ENCODE results near the gene NGRN.

Gene NGRN

GRCh38 chr15:90264671-90265070 is 801 bp upstream of the NGRN start:
- Histone ChIP-seq H2AFZ (peak overlapping the region; percentile 96), H3K9ac (no peak overlapping the region), H3K27ac (peak overlapping the region; percentile 96), H3K4me1 (peaks cover 7% of the 10 kb centered on the region), H3K4me2 (ENCODE audit: low read length) (peak overlapping the region; percentile 96), H3K9me3 (ENCODE audit: control insufficient read depth, low read length) (no peaks in the 10 kb centered on the region), H3K4me3 (ENCODE audit: low read depth, low read length) (peak overlapping the region; percentile 76), H3K27me3 (ENCODE audit: control insufficient read depth, insufficient read depth, low read length) (no peaks in the 10 kb centered on the region), H3K79me2 (peaks cover 21% of the 10 kb centered on the region), H3K36me3 (ENCODE audit: control insufficient read depth, insufficient read depth, low read length) (no peaks in the 10 kb centered on the region)
- no peak for TF ChIP-seq CTCF (IDR thresholded peaks at IDR 0.05)

GRCh38 chr15:90266061-90266431 is 574 bp downstream of the NGRN start:
- H3K27ac ChIP-seq: peak overlapping the region; percentile 96
- no peaks in the 10 kb centered on the region for H3K9me3 ChIP-seq (ENCODE audit: control insufficient read depth, low read length)
- no peak for TF ChIP-seq CTCF (IDR thresholded peaks at IDR 0.05)
- peaks cover 9% of the 10 kb centered on the region for H3K4me1 ChIP-seq
- no peaks in the 10 kb centered on the region for H3K36me3 ChIP-seq (ENCODE audit: control insufficient read depth, insufficient read depth, low read length)
- H3K79me2 ChIP-seq: peaks cover 21% of the 10 kb centered on the region
- peak overlapping the region; percentile 96 for H3K4me2 ChIP-seq (ENCODE audit: low read length)
- peak overlapping the region; percentile 87 for H3K9ac ChIP-seq
- no peaks in the 10 kb centered on the region for H3K27me3 ChIP-seq (ENCODE audit: control insufficient read depth, insufficient read depth, low read length)
- H2AFZ ChIP-seq: peak overlapping the region; percentile 96
- H3K4me3 ChIP-seq (ENCODE audit: low read depth, low read length): peak overlapping the region; percentile 76

- peak overlapping the region; percentile 96 for H3K27ac ChIP-seq
- peaks cover 21% of the 10 kb centered on the region for H3K79me2 ChIP-seq
- no peaks in the 10 kb centered on the region for H3K27me3 ChIP-seq (ENCODE audit: control insufficient read depth, insufficient read depth, low read length)
- no peaks in the 10 kb centered on the region for H3K36me3 ChIP-seq (ENCODE audit: control insufficient read depth, insufficient read depth, low read length)
- no peak overlapping the region for H3K9ac ChIP-seq
- H3K9me3 ChIP-seq (ENCODE audit: control insufficient read depth, low read length): no peaks in the 10 kb centered on the region
- TF ChIP-seq CTCF (IDR thresholded peaks at IDR 0.05): no peak
- peak overlapping the region; percentile 96 for H2AFZ ChIP-seq
- H3K4me3 ChIP-seq (ENCODE audit: low read depth, low read length): peak overlapping the region; percentile 76
- peaks cover 9% of the 10 kb centered on the region for H3K4me1 ChIP-seq
- peak overlapping the region; percentile 96 for H3K4me2 ChIP-seq (ENCODE audit: low read length)
Observed at GRCh38 chr15:90266485-90266884, 1.0 kb downstream of the NGRN start.

- Histone ChIP-seq H3K79me2 (peaks cover 21% of the 10 kb centered on the region), H3K9me3 (ENCODE audit: control insufficient read depth, low read length) (no peaks in the 10 kb centered on the region), H3K27me3 (ENCODE audit: control insufficient read depth, insufficient read depth, low read length) (no peaks in the 10 kb centered on the region), H3K9ac (no peak overlapping the region), H3K27ac (no peak overlapping the region), H3K4me1 (peaks cover 9% of the 10 kb centered on the region), H3K4me3 (ENCODE audit: low read depth, low read length) (no peak overlapping the region), H3K4me2 (ENCODE audit: low read length) (no peak overlapping the region), H3K36me3 (ENCODE audit: control insufficient read depth, insufficient read depth, low read length) (no peaks in the 10 kb centered on the region), H2AFZ (no peak overlapping the region)
- TF ChIP-seq CTCF (IDR thresholded peaks at IDR 0.05): no peak
Observed at GRCh38 chr15:90268415-90268814, 2.9 kb downstream of the NGRN start.

- Histone ChIP-seq H3K36me3 (ENCODE audit: control insufficient read depth, insufficient read depth, low read length) (no peaks in the 10 kb centered on the region), H3K27me3 (ENCODE audit: control insufficient read depth, insufficient read depth, low read length) (no peaks in the 10 kb centered on the region), H3K27ac (no peak overlapping the region), H3K4me1 (peaks cover 6% of the 10 kb centered on the region), H3K4me3 (ENCODE audit: low read depth, low read length) (no peak overlapping the region), H2AFZ (no peak overlapping the region), H3K4me2 (ENCODE audit: low read length) (no peak overlapping the region), H3K9me3 (ENCODE audit: control insufficient read depth, low read length) (no peaks in the 10 kb centered on the region), H3K79me2 (peaks cover 20% of the 10 kb centered on the region), H3K9ac (no peak overlapping the region)
- TF ChIP-seq CTCF (IDR thresholded peaks at IDR 0.05): no peak
Observed at GRCh38 chr15:90270502-90271150, 5.2 kb downstream of the NGRN start.
